A673 (cell line): ENCODE measurements around the gene PEX16.

ENCODE experiments used
- CTCF ChIP-seq: fragments of 300-800, 200-600 bp; sonication (generic); conservative IDR thresholded peaks from 2 replicates; pipeline ENCODE4 v1.5.1; 2017; ENCODE audit warnings: low read depth, mild to moderate bottlenecking, antibody characterized with exemption, low read length, moderate library complexity, mixed read lengths
- EZH2 ChIP-seq: fragments of 200-600 bp; sonication (generic); IDR thresholded peaks from 2 replicates; pipeline ENCODE4 v1.6.1; 2017; ENCODE audit warnings: borderline replicate concordance, low read depth, mild to moderate bottlenecking, mixed read lengths, antibody characterized with exemption, low read length; ENCODE audit not compliant: poor library complexity, severe bottlenecking

GRCh38 chr11:45886816-45887520 lies 30.7 kb downstream of the PEX16 start:
- TF ChIP-seq CTCF (no peak), EZH2 (no peak)
